ENCODE results near the gene ARF1.

DNA sequence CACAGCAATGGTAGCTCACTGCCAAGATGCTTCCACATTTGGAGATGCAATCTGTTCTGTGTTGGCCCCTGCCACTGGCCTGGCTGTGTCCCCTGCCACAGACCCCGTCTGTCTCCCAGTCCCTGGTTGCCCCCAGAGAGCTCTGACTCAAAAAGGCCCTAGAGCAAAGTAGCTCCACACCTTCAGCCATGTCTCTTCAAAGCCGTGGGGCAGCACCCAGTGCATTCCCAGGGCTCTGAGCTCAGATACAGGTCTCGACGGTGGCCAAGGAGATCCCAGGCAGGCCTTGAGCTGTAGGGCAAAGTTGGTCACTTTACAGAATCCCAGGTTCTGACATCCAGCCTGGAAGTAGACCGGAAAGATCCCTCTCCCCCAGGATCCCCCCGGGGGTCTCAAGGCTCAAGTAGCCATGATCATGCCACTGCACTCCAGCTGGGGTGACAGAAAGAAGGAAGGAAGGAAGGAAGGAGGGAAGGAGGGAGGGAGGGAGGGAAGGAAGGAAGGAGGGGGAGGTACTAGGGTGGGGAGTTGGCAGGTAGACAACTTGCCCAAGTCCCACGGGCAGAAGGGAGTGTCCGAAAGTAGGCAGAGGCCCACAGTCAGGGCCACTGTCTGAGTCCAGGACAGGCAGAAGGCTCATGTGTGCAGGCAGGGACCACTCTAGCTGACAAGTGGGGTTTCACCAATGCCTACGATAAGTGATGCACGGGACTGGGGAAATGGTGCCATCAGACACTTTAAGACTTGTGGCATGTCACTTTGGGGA, 4.8 kb upstream of the ARF1 start:
- TF ChIP-seq, protein P1, sequence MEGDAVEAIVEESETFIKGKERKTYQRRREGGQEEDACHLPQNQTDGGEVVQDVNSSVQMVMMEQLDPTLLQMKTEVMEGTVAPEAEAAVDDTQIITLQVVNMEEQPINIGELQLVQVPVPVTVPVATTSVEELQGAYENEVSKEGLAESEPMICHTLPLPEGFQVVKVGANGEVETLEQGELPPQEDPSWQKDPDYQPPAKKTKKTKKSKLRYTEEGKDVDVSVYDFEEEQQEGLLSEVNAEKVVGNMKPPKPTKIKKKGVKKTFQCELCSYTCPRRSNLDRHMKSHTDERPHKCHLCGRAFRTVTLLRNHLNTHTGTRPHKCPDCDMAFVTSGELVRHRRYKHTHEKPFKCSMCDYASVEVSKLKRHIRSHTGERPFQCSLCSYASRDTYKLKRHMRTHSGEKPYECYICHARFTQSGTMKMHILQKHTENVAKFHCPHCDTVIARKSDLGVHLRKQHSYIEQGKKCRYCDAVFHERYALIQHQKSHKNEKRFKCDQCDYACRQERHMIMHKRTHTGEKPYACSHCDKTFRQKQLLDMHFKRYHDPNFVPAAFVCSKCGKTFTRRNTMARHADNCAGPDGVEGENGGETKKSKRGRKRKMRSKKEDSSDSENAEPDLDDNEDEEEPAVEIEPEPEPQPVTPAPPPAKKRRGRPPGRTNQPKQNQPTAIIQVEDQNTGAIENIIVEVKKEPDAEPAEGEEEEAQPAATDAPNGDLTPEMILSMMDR (conservative IDR thresholded peaks at IDR 0.05; ENCODE audit: low read depth, low read length) = no peak
- no peak for TF ChIP-seq EZH2 (IDR thresholded peaks at IDR 0.05; ENCODE audit: borderline replicate concordance, low read depth, low read length, poor library complexity, severe bottlenecking)
